Measurements from ENCODE around the gene IFT88.

Gene IFT88

GRCh38 chr13:20709782-20710181, 142.8 kb downstream of the IFT88 start:
- no peak for DNase-seq (ENCODE audit: low read depth)
- TF ChIP-seq, protein P1, sequence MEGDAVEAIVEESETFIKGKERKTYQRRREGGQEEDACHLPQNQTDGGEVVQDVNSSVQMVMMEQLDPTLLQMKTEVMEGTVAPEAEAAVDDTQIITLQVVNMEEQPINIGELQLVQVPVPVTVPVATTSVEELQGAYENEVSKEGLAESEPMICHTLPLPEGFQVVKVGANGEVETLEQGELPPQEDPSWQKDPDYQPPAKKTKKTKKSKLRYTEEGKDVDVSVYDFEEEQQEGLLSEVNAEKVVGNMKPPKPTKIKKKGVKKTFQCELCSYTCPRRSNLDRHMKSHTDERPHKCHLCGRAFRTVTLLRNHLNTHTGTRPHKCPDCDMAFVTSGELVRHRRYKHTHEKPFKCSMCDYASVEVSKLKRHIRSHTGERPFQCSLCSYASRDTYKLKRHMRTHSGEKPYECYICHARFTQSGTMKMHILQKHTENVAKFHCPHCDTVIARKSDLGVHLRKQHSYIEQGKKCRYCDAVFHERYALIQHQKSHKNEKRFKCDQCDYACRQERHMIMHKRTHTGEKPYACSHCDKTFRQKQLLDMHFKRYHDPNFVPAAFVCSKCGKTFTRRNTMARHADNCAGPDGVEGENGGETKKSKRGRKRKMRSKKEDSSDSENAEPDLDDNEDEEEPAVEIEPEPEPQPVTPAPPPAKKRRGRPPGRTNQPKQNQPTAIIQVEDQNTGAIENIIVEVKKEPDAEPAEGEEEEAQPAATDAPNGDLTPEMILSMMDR (IDR thresholded peaks at IDR 0.05; ENCODE audit: control insufficient read depth, extremely low read depth, insufficient read depth): no peak
- H3K4me3 ChIP-seq (ENCODE audit: low read depth, low read length): no peak overlapping the region

GRCh38 chr13:20711301-20712044, 144.5 kb downstream of the IFT88 start:
- TF ChIP-seq, protein P1 (IDR thresholded peaks at IDR 0.05; ENCODE audit: control insufficient read depth, extremely low read depth, insufficient read depth): no peak
- no peak for DNase-seq (ENCODE audit: low read depth)
- H3K4me3 ChIP-seq (ENCODE audit: low read depth, low read length): no peak overlapping the region

DNA sequence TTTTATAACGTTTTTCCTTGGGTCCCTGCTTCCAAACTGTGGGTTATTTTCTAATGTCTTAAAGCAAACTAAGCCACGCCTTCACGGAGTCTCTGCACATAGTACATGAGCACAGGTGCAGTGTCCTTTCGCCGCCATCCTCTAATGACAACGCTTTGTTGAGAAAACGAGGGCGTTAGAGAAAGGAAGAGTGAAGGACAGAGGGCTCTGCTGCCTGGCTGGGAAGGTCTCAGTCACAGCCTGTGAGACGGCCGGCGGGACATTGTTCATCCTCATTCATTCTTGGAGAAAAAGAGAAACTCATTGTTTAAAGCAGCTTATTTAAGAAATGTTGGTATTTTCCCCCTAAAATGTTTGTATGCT, 146.0 kb downstream of the IFT88 start:
- TF ChIP-seq, protein P1 (IDR thresholded peaks at IDR 0.05; ENCODE audit: control insufficient read depth, extremely low read depth, insufficient read depth): no peak
- DNase-seq (ENCODE audit: low read depth): no peak
- no peak overlapping the region for H3K4me3 ChIP-seq (ENCODE audit: low read depth, low read length)

GRCh38 chr13:20713751-20714150, 146.8 kb downstream of the IFT88 start:
- no peak overlapping the region for H3K4me3 ChIP-seq (ENCODE audit: low read depth, low read length)
- no peak for DNase-seq (ENCODE audit: low read depth)
- TF ChIP-seq, protein P1 (IDR thresholded peaks at IDR 0.05; ENCODE audit: control insufficient read depth, extremely low read depth, insufficient read depth): no peak

DNA sequence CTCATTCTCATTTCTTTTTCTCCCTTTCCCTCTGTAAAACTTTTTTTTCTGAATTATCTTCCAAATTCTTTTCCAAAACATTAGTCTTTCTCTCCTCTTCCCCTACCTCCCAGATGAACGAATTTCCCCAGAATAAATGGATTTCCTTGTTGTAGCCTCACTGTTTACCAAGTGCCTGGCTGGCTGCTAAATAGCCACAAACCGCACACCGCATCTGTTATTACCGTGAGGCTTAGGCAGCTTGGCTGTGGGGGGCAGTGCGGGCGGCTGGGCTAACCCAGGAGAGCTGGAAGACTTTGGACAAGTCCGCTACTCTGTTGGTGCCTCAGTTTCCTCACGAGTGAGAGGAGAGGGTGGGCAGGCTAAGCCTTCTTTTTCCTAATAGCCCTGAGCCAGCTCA, 147.2 kb downstream of the IFT88 start:
- TF ChIP-seq, protein P1 (IDR thresholded peaks at IDR 0.05; ENCODE audit: control insufficient read depth, extremely low read depth, insufficient read depth): no peak
- DNase-seq (ENCODE audit: low read depth): no peak
- no peak overlapping the region for H3K4me3 ChIP-seq (ENCODE audit: low read depth, low read length)

DNA sequence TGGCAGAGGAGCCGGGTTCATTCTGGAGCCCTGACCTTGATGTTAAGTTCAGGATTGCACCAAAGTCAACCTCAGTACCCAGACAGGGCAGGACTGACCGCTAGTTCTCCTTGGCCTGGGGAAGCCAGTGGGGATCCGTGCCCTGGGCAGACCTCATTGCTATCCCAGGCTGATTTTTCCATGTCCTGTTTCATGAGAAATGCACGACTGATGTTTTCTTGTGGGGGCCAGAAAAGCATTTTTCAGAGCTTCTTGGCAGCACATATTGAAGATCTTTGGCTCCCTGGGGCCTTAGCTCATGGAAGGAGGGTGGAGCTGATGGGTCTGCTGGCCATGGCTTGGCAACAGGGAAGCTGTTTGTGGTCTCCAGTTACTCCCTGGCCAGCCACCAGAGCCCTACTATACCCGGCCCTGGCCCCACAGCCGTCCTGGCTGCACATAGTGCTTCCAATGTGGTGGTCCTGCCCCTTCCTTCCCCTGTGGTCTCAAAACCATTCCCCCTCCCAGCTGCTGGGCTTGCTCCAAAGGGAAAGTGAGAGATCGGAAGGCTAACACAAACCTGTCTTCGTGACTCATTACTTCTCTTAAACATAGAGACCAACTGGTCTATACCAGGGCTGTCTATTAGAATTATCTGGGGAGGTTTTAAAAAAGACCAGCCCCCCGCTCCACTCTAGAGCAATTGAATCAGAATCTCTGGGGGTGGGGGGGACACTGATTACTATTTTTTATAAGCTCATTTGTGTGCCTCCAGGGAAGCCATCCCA, 147.8 kb downstream of the IFT88 start:
- DNase-seq (ENCODE audit: low read depth): no peak
- no peak overlapping the region for H3K4me3 ChIP-seq (ENCODE audit: low read depth, low read length)
- TF ChIP-seq, protein P1 (IDR thresholded peaks at IDR 0.05; ENCODE audit: control insufficient read depth, extremely low read depth, insufficient read depth): no peak
